ENCODE measurements around the gene ALK. TPM values are rescaled to one million over a fixed set of nuclear protein-coding genes. Genes with fewer than 3 reads are reported as not detected.

ALK gene
- polyA plus RNA-seq, 2 of the 4 experiments (the other 2 are of a cell fraction) = not detected

- no peak for TF ChIP-seq FOSL2 (IDR thresholded peaks at IDR 0.05)
- TF ChIP-seq FOSL2 (CRISPR knock-in tag; IDR thresholded peaks at IDR 0.05) = no peak
- no peak for TF ChIP-seq EHMT2 (IDR thresholded peaks at IDR 0.05; ENCODE audit: low read depth)
- no peak for TF ChIP-seq CHD4 (IDR thresholded peaks at IDR 0.05; ENCODE audit: borderline replicate concordance)
Measured at GRCh38 chr2:29322011-29322410, 599.4 kb downstream of the ALK start (continued).

- ATAC-seq (no peak), DNase-seq (ENCODE audit: low read depth in 1 of 2, low spot score in 1 of 2) (no peak), FAIRE-seq (no peak)
- POLR2A ChIA-PET = no interaction called here
- no peak overlapping the region for H3K4me2 ChIP-seq
- WGBS (ENCODE audit: missing lambda C conversion rate) = 7% methylated on average over 8 of the region's 8 CpGs
- no peak overlapping the region for H3K27ac ChIP-seq
- no peaks in the 10 kb centered on the region for H3K9me3 ChIP-seq
- TF ChIP-seq RAD21 (conservative IDR thresholded peaks at IDR 0.05 in 1 of 2, IDR thresholded peaks at IDR 0.05 in 1 of 2) (no peak), EHMT2 (IDR thresholded peaks at IDR 0.05; ENCODE audit: low read depth) (no peak), RCOR1 (IDR thresholded peaks at IDR 0.05; ENCODE audit: low read depth, low read length) (no peak), JUNB (IDR thresholded peaks at IDR 0.05) (no peak), ZNF302 (CRISPR knock-in tag; IDR thresholded peaks at IDR 0.05) (no peak), HEYL (CRISPR knock-in tag; IDR thresholded peaks at IDR 0.05) (no peak), EHF (CRISPR knock-in tag; IDR thresholded peaks at IDR 0.05) (no peak), HMGXB4 (CRISPR knock-in tag; IDR thresholded peaks at IDR 0.05; ENCODE audit: borderline replicate concordance) (no peak)
- no peaks in the 10 kb centered on the region for H3K4me1 ChIP-seq
- no peak overlapping the region for H3K4me3 ChIP-seq
- CTCF ChIA-PET = interaction anchor here (5.9 kb wide), 1 partner anchor 10 kb away, joined by 40 read pairs; no protein-coding TSS in a partner anchor
Measured at GRCh38 chr2:29317801-29318485, 603.4 kb downstream of the ALK start.

- POLR2A ChIA-PET = no interaction called here
- TF ChIP-seq CBX2 (IDR thresholded peaks at IDR 0.05; ENCODE audit: borderline replicate concordance, low read depth) (no peak), FOSB (CRISPR knock-in tag; IDR thresholded peaks at IDR 0.05) (no peak), BHLHE40 (IDR thresholded peaks at IDR 0.05; ENCODE audit: low read depth, low read length) (no peak), RNF2 (IDR thresholded peaks at IDR 0.05; ENCODE audit: borderline replicate concordance, low read depth) (no peak), POLR2AphosphoS2 (conservative IDR thresholded peaks at IDR 0.05; ENCODE audit: low read length) (no peak), REST (IDR thresholded peaks at IDR 0.05) (no peak), NPAS2 (CRISPR knock-in tag; IDR thresholded peaks at IDR 0.05; ENCODE audit: borderline replicate concordance) (no peak), BCL3 (IDR thresholded peaks at IDR 0.05) (no peak), CBX8 (IDR thresholded peaks at IDR 0.05) (no peak), USF2 (IDR thresholded peaks at IDR 0.05) (no peak), TP53 (CRISPR knock-in tag; IDR thresholded peaks at IDR 0.05) (no peak), E2F6 (IDR thresholded peaks at IDR 0.05; ENCODE audit: borderline replicate concordance, low read depth) (no peak), GATA3 (IDR thresholded peaks at IDR 0.05; ENCODE audit: borderline replicate concordance) (no peak), MAZ (IDR thresholded peaks at IDR 0.05; ENCODE audit: borderline replicate concordance, low read depth, low read length) (no peak), HOXB5 (CRISPR knock-in tag; IDR thresholded peaks at IDR 0.05) (no peak), RFX5 (IDR thresholded peaks at IDR 0.05) (no peak)
Measured at GRCh38 chr2:29317077-29317517, 604.3 kb downstream of the ALK start.

More at GRCh38 chr2:29317077-29317517, 604.3 kb downstream of the ALK start:
- DNase-seq (ENCODE audit: low read depth in 1 of 2, low spot score in 1 of 2) = no peak
- Histone ChIP-seq H3K4me3 (no peak overlapping the region), H3K27ac (no peak overlapping the region), H3K4me1 (no peaks in the 10 kb centered on the region), H3K4me2 (no peak overlapping the region), H3K9me3 (no peaks in the 10 kb centered on the region)
- no peak for FAIRE-seq
- CTCF ChIA-PET = interaction anchor here (5.9 kb wide), 1 partner anchor 9 kb away, joined by 40 read pairs; no protein-coding TSS in a partner anchor
- no peak for ATAC-seq
- 38% methylated on average over 3 of the region's 3 CpGs for WGBS (ENCODE audit: missing lambda C conversion rate)

Data from A549 (cell line).